Measurements from ENCODE around the gene SH3YL1.

GRCh38 chr2:270861-271260, 7.0 kb upstream of the SH3YL1 start:
- TF ChIP-seq, protein P1, sequence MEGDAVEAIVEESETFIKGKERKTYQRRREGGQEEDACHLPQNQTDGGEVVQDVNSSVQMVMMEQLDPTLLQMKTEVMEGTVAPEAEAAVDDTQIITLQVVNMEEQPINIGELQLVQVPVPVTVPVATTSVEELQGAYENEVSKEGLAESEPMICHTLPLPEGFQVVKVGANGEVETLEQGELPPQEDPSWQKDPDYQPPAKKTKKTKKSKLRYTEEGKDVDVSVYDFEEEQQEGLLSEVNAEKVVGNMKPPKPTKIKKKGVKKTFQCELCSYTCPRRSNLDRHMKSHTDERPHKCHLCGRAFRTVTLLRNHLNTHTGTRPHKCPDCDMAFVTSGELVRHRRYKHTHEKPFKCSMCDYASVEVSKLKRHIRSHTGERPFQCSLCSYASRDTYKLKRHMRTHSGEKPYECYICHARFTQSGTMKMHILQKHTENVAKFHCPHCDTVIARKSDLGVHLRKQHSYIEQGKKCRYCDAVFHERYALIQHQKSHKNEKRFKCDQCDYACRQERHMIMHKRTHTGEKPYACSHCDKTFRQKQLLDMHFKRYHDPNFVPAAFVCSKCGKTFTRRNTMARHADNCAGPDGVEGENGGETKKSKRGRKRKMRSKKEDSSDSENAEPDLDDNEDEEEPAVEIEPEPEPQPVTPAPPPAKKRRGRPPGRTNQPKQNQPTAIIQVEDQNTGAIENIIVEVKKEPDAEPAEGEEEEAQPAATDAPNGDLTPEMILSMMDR (optimal IDR thresholded peaks at IDR 0.05 in 1 of 3, IDR thresholded peaks at IDR 0.05 in 1 of 3, conservative IDR thresholded peaks at IDR 0.05 in 1 of 3; ENCODE audit: extremely low read depth in 1 of 3, insufficient read depth in 2 of 3, low read length in 3 of 3), result no peak
- TF ChIP-seq EZH2 (IDR thresholded peaks at IDR 0.05; ENCODE audit: low read length), result no peak
